Natural killer cell treated with Interleukin-12 subunit alpha and Interleukin-12 subunit beta and Interleukin-15 and Interleukin-18, amount 100 ng/mL, for 72 hours (primary cell): ENCODE measurements around the gene TMC2. TPM values are rescaled to one million over a fixed set of nuclear protein-coding genes. Genes with fewer than 3 reads are reported as not detected.

Experiments
- ATAC-seq, 2 donors: fragments of 150-1000 bp; cut with Tn5 transposase in 1 of 2; sonication (Bioruptor Pico), chemical (Tn5 transposase) in 1 of 2; 2 replicates each; pipeline ENCODE4 v1.10.0; 2021
- DNase-seq: peaks from one replicate; pipeline ENCODE4 v3.0.0; 2022; ENCODE audit warnings: low spot score
- H3K27ac Mint-ChIP-seq, 2 donors: 1 replicate in 1 of 2; 2 replicates in 1 of 2; pipeline ENCODE4 v1.8.0; 2022; ENCODE audit warnings: mixed read lengths in 2 of 2, mild to moderate bottlenecking in 1 of 2, moderate library complexity in 1 of 2
- H3K27me3 Mint-ChIP-seq, 2 donors: 1 replicate in 1 of 2; 2 replicates in 1 of 2; pipeline ENCODE4 v1.8.0; 2022; ENCODE audit warnings: mixed read lengths in 2 of 2
- H3K36me3 Mint-ChIP-seq: one replicate; pipeline ENCODE4 v1.8.0; 2022; ENCODE audit warnings: mixed read lengths
- H3K4me1 Mint-ChIP-seq, 2 donors: 1 replicate in 1 of 2; 2 replicates in 1 of 2; pipeline ENCODE4 v1.8.0; 2022; ENCODE audit warnings: low read depth in 2 of 2, mixed read lengths in 2 of 2, mild to moderate bottlenecking in 1 of 2
- H3K4me3 Mint-ChIP-seq: one replicate; pipeline ENCODE4 v1.8.0; 2022; ENCODE audit warnings: mixed read lengths
- H3K9me3 Mint-ChIP-seq: 2 replicates; pipeline ENCODE4 v1.8.0; 2022; ENCODE audit warnings: mixed read lengths
- total RNA-seq, 2 donors: library from RNA; stranded (reverse); gene quantifications; one replicate each; pipeline ENCODE4 v1.2.3, GENCODE V29; 2022

TMC2 gene
- total RNA-seq, 2 donors from 2014 or later: not detected

DNA sequence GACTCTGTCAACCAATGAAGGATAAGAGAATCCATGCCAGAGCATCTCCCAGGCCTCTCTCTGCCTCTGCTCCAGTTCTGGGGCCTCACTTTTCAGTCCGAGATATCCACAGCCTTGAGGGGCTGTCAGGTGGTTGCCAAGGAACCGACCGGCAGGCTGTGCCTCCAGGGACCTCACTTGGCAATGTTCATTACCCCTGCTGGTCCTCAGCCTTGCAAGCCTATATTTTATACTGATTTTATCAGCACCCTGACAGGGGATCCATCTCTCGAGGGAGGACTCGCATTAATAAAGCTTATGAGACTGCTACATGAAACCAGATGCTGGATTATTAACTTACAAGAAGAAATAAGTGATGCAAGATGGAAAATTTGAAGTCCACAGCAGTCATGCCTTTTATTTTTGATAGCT lies 39.9 kb downstream of the TMC2 start:
- Mint-ChIP-seq H3K27ac (no peak overlapping the region), H3K4me1 (no peaks in the 10 kb centered on the region), H3K36me3 (no peaks in the 10 kb centered on the region), H3K9me3 (no peaks in the 10 kb centered on the region), H3K4me3 (no peak overlapping the region), H3K27me3 (peaks cover 10 to 45% of the 10 kb centered on the region in 2 donors)
- DNase-seq (no peak), ATAC-seq (no peak)

- DNase-seq: no peak
- Mint-ChIP-seq H3K27me3 (peaks cover 17 to 54% of the 10 kb centered on the region in 2 donors), H3K27ac (no peak overlapping the region), H3K4me1 (no peaks in the 10 kb centered on the region), H3K4me3 (no peak overlapping the region), H3K9me3 (no peaks in the 10 kb centered on the region), H3K36me3 (no peaks in the 10 kb centered on the region)
- ATAC-seq: no peak
Observed at GRCh38 chr20:2578475-2579192, 42.3 kb downstream of the TMC2 start.

GRCh38 chr20:2585811-2586210 lies 49.4 kb downstream of the TMC2 start:
- no peak for DNase-seq
- Mint-ChIP-seq H3K27me3 (peaks cover 15 to 32% of the 10 kb centered on the region in 2 donors), H3K4me3 (no peak overlapping the region), H3K4me1 (no peaks in the 10 kb centered on the region), H3K36me3 (no peaks in the 10 kb centered on the region), H3K27ac (no peak overlapping the region), H3K9me3 (no peaks in the 10 kb centered on the region)
- no peak for ATAC-seq

DNA sequence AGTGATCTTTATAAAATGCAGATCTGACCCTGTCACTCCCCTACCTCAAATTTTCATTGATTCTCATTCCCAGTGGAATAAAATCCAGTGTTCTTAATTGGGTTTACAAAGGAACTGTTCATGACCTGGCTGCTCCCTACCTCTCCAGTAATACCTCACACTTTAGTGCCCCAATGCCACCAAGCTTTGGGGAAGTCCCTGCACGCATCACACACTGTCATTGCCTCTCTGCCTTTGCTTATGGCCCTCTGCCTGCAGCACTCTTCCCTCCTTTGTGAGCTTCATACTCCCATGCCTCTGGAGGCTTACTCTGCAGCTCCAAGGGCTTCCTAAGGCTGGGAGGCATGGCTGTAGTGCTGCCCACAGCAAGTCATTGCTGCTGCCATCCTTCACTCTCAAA lies 57.4 kb downstream of the TMC2 start:
- Mint-ChIP-seq H3K36me3 (no peaks in the 10 kb centered on the region), H3K4me1 (no peaks in the 10 kb centered on the region), H3K4me3 (no peak overlapping the region), H3K27me3 (peaks cover 22 to 24% of the 10 kb centered on the region in 2 donors), H3K27ac (no peak overlapping the region), H3K9me3 (no peaks in the 10 kb centered on the region)
- ATAC-seq (no peak), DNase-seq (no peak)

DNA sequence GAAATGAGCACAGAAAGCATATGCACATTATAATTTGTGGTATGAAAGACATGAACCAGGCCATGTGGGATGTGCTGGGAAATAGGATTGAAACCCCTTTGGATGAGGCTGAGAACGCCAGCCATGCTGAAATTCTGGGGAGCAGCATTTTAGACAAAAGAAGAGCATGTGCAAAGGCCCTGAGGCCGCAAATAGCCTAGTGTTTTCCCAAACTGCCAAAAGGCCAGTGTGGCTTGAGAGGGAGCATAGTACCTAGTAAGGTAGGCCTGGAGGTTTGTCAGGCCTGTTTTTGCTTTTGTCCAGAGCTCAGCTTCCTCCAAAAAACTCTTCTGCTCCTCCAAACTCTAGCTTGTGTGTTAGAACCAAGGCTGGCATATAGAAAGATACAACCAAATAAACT lies 58.7 kb downstream of the TMC2 start:
- H3K4me1 Mint-ChIP-seq: no peaks in the 10 kb centered on the region
- DNase-seq (no peak), ATAC-seq (no peak)
- H3K27ac Mint-ChIP-seq: no peak overlapping the region
- H3K9me3 Mint-ChIP-seq: no peaks in the 10 kb centered on the region
- no peaks in the 10 kb centered on the region for H3K36me3 Mint-ChIP-seq
- H3K4me3 Mint-ChIP-seq: no peak overlapping the region
- peaks cover 22 to 24% of the 10 kb centered on the region in 2 donors for H3K27me3 Mint-ChIP-seq

GRCh38 chr20:2596673-2597279 lies 60.4 kb downstream of the TMC2 start:
- DNase-seq: no peak
- Mint-ChIP-seq H3K36me3 (no peaks in the 10 kb centered on the region), H3K4me3 (no peak overlapping the region), H3K27ac (no peak overlapping the region), H3K4me1 (no peaks in the 10 kb centered on the region), H3K9me3 (no peaks in the 10 kb centered on the region), H3K27me3 (peaks cover 16 to 19% of the 10 kb centered on the region in 2 donors)
- ATAC-seq: no peak

DNA sequence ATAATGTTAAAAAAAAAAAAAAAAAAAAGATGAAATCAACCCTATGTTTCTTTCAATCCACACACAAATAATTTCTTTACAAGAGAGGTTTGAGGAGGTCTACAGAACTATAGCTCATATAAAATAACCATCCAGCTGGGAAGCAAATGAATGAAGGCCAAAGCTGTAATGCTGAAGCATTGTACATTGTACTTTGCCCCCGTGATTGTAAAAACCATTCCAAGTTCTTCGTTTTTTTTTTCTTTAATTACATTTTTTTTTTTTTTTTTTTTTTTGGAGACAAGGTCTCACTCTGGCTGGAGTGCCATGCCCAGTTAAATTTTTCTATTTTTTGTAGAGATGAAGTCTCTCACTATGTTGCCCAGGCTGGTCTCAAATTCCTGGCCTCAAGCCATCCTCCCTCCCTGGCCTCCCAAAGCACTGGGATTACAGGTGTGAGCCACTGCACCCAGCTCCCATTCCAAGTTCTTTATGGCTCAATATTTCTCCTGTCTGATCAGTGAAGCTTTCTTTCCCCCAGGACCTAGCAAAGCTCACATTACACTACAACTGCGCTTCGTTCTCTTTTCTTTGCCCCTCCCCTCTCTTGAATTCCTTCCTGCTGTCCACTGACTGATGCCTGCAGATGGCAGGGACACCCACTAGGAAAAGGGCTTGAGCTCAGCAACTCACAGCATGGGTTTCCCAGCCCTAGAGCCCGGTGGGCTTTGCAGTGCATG lies 63.1 kb downstream of the TMC2 start:
- no peak overlapping the region for H3K4me3 Mint-ChIP-seq
- no peaks in the 10 kb centered on the region for H3K9me3 Mint-ChIP-seq
- peaks cover 0 to 6% of the 10 kb centered on the region in 2 donors for H3K27me3 Mint-ChIP-seq
- H3K27ac Mint-ChIP-seq: no peak overlapping the region
- no peaks in the 10 kb centered on the region for H3K4me1 Mint-ChIP-seq
- no peak for ATAC-seq
- no peaks in the 10 kb centered on the region for H3K36me3 Mint-ChIP-seq
- DNase-seq: no peak

DNA sequence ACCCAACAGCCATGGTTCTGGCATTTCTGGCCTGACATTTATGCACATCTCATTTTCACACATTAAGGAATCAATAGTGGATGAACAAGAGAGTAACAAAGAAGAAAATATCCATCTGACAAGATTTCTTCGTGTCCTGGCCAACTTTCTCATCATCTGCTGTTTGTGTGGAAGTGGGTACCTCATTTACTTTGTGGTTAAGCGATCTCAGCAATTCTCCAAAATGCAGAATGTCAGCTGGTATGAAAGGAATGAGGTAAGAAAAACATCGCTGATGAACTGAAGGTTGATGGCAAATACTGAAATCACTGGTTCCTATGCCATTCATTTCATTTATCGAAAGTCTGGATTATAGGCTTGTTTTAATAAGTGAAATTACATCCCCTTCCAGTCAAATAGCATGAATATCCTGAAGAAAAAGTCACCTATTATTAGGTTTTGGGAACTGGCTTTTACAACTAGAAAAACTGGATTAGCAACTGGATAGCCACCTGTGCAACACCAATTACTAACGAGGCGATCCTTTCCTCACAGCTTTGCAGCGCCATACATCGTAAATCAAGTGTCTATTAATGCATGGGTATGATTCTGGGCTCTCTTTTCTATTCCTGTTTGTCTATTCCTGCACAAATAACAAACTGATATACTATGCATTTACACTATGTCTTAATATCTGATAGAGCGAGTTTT lies 65.8 kb downstream of the TMC2 start:
- H3K27me3 Mint-ChIP-seq: peaks cover 1 to 4% of the 10 kb centered on the region in 2 donors
- no peak for DNase-seq
- H3K9me3 Mint-ChIP-seq: peaks cover 2% of the 10 kb centered on the region
- no peak for ATAC-seq
- H3K36me3 Mint-ChIP-seq: peaks cover 6% of the 10 kb centered on the region
- H3K4me1 Mint-ChIP-seq: no peaks in the 10 kb centered on the region
- no peak overlapping the region for H3K4me3 Mint-ChIP-seq
- no peak overlapping the region for H3K27ac Mint-ChIP-seq

GRCh38 chr20:2602746-2603145 lies 66.4 kb downstream of the TMC2 start:
- no peak overlapping the region for H3K27ac Mint-ChIP-seq
- DNase-seq: no peak
- H3K9me3 Mint-ChIP-seq: peaks cover 5% of the 10 kb centered on the region
- H3K27me3 Mint-ChIP-seq: peaks cover 5 to 7% of the 10 kb centered on the region in 2 donors
- peaks cover 11% of the 10 kb centered on the region for H3K36me3 Mint-ChIP-seq
- H3K4me3 Mint-ChIP-seq: no peak overlapping the region
- ATAC-seq: no peak
- no peaks in the 10 kb centered on the region for H3K4me1 Mint-ChIP-seq

- DNase-seq (no peak), ATAC-seq (no peak)
- H3K27ac Mint-ChIP-seq: no peak overlapping the region
- H3K27me3 Mint-ChIP-seq: peaks cover 5 to 10% of the 10 kb centered on the region in 2 donors
- no peaks in the 10 kb centered on the region for H3K4me1 Mint-ChIP-seq
- H3K36me3 Mint-ChIP-seq: peaks cover 11% of the 10 kb centered on the region
- H3K4me3 Mint-ChIP-seq: no peak overlapping the region
- peaks cover 5% of the 10 kb centered on the region for H3K9me3 Mint-ChIP-seq
Observed at GRCh38 chr20:2603816-2604505, 67.6 kb downstream of the TMC2 start.

GRCh38 chr20:2604506-2604835 lies 68.1 kb downstream of the TMC2 start:
- ATAC-seq (no peak), DNase-seq (no peak)
- peaks cover 9 to 13% of the 10 kb centered on the region in 2 donors for H3K27me3 Mint-ChIP-seq
- no peak overlapping the region for H3K4me3 Mint-ChIP-seq
- peaks cover 5% of the 10 kb centered on the region for H3K9me3 Mint-ChIP-seq
- no peaks in the 10 kb centered on the region for H3K4me1 Mint-ChIP-seq
- H3K36me3 Mint-ChIP-seq: peaks cover 11% of the 10 kb centered on the region
- no peak overlapping the region for H3K27ac Mint-ChIP-seq

DNA sequence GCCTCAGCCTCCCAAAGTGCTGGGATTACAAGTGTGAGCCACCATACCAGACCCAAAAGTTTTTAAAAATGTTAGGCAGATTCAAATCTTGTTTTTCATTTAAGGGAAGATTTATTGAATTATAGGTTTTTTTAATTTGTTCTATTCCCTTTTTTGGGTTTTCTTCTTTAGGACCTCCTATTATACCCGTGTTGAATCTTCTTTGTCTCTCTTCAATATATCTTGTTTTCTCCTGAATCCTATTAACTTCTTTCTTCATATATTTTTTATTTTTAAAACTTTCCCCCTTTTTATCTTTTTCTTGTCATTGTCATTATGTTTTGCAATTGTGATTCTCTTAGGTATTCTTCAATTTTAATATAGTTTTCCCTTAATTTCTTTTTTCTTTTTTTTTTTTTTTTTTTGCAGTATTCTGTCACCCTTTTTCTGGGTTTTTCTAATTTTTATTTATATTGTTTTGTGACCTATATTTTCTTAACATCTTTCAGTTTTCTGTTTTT lies 70.2 kb downstream of the TMC2 start:
- Mint-ChIP-seq H3K4me3 (no peak overlapping the region), H3K36me3 (peaks cover 11% of the 10 kb centered on the region), H3K4me1 (no peaks in the 10 kb centered on the region), H3K9me3 (peaks cover 5% of the 10 kb centered on the region), H3K27me3 (peaks cover 16 to 20% of the 10 kb centered on the region in 2 donors), H3K27ac (no peak overlapping the region)
- no peak for ATAC-seq
- DNase-seq: no peak

DNA sequence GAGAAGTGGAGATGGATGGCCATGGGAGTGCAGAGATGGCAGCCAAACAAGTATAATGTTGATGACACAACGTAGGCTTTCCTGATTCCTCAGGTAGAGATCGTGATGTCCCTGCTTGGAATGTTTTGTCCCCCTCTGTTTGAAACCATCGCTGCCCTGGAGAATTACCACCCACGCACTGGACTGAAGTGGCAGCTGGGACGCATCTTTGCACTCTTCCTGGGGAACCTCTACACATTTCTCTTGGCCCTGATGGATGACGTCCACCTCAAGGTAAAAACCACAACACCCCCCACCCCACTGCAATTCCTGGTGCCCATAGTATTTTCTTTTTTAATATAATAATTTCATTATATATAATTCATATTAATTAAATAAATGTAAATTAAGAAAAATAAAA lies 74.0 kb downstream of the TMC2 start:
- no peak for ATAC-seq
- peaks cover 11% of the 10 kb centered on the region for H3K36me3 Mint-ChIP-seq
- H3K9me3 Mint-ChIP-seq: peaks cover 5% of the 10 kb centered on the region
- no peak overlapping the region for H3K27ac Mint-ChIP-seq
- no peak for DNase-seq
- peaks cover 25% of the 10 kb centered on the region in 2 donors for H3K27me3 Mint-ChIP-seq
- H3K4me3 Mint-ChIP-seq: no peak overlapping the region
- H3K4me1 Mint-ChIP-seq: no peaks in the 10 kb centered on the region
